Activated naive CD8-positive, alpha-beta T cell treated with anti-CD3 and anti-CD28 coated beads, Interleukin-2, amount 50 U/mL, for 24 hours (primary cell): ENCODE results near the gene METTL13.

Source experiments
- ATAC-seq: fragments of 150-1000 bp; cut with Tn5 transposase; one replicate; pipeline ENCODE4 v1.10.0; 2021
- DNase-seq: peaks from one replicate; pipeline ENCODE4 v3.0.0; 2021
- H3K27ac Mint-ChIP-seq: one replicate; pipeline ENCODE4 v1.8.0; 2021; ENCODE audit warnings: mild to moderate bottlenecking, mixed read lengths
- H3K27me3 Mint-ChIP-seq: one replicate; pipeline ENCODE4 v1.8.0; 2021; ENCODE audit warnings: mixed read lengths
- H3K36me3 Mint-ChIP-seq: one replicate; pipeline ENCODE4 v1.8.0; 2021; ENCODE audit warnings: low read depth, mixed read lengths
- H3K4me1 Mint-ChIP-seq: one replicate; pipeline ENCODE4 v1.8.0; 2021; ENCODE audit warnings: mixed read lengths
- H3K4me3 Mint-ChIP-seq: one replicate; pipeline ENCODE4 v1.8.0; 2021; ENCODE audit warnings: mild to moderate bottlenecking, moderate library complexity, mixed read lengths
- H3K9me3 Mint-ChIP-seq: one replicate; pipeline ENCODE4 v1.8.0; 2021; ENCODE audit warnings: mixed read lengths

Gene METTL13

DNA sequence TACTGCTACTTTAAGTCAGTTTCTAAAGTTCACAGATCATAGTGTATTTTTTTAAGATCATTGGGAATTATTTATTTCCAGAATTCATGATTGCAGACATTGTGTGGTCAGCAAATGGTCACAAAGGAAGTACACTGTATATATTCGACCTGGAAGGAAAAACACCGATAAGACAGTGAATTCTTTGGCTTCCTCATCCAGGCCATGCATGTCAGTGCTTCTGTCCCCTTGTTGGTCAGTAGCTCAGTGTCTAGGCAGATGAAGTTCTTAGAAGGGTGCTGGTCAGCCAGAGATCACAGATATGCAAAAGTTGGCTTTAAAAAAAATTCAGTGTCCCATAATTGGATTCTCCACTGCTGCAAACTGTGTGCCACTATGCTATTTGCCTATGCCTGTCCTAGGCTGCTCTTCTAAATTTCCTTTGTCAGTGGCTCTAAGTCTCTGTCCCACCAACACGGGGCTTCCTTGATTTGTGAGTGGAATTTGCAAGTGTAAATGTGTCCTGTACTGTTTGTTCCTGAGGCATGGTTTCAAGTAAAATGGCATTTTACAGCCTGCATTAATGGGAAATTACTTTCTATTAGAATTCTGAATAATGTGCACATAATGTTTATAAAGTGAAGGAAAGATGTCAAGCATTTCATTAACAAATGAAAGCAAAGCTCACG, 27.6 kb upstream of the METTL13 start:
- Mint-ChIP-seq H3K27me3 (peaks cover 4% of the 10 kb centered on the region), H3K4me3 (no peak overlapping the region), H3K4me1 (no peaks in the 10 kb centered on the region), H3K27ac (no peak overlapping the region), H3K36me3 (no peaks in the 10 kb centered on the region), H3K9me3 (no peaks in the 10 kb centered on the region)
- DNase-seq: no peak
- ATAC-seq: no peak

DNA sequence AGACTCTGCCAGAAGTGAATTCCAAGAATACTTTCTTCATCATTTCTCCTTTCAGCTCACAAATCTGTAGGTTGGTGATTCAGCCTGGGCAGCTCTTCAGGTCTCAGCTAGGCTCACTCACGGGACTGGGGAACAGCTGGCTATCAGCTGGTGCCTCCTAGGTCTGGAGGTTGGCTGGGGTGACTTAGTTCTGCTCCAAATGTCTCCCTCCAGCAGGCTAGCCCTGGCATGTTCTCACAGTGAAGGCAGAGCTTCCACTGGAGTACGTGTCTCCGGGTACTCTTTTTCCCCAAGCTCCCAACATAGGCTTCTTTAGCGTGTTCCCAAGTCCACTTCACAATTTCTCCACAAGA, 27.1 kb upstream of the METTL13 start:
- ATAC-seq (no peak), DNase-seq (no peak)
- Mint-ChIP-seq H3K4me3 (no peak overlapping the region), H3K4me1 (no peaks in the 10 kb centered on the region), H3K36me3 (no peaks in the 10 kb centered on the region), H3K27ac (no peak overlapping the region), H3K9me3 (no peaks in the 10 kb centered on the region), H3K27me3 (peaks cover 4% of the 10 kb centered on the region)

- ATAC-seq (no peak), DNase-seq (no peak)
- H3K9me3 Mint-ChIP-seq: no peaks in the 10 kb centered on the region
- H3K4me3 Mint-ChIP-seq: no peak overlapping the region
- peaks cover 4% of the 10 kb centered on the region for H3K27me3 Mint-ChIP-seq
- no peaks in the 10 kb centered on the region for H3K36me3 Mint-ChIP-seq
- no peak overlapping the region for H3K27ac Mint-ChIP-seq
- H3K4me1 Mint-ChIP-seq: no peaks in the 10 kb centered on the region
Measured at GRCh38 chr1:171754971-171755370, 26.5 kb upstream of the METTL13 start.

- Mint-ChIP-seq H3K4me3 (no peak overlapping the region), H3K27ac (no peak overlapping the region), H3K4me1 (no peaks in the 10 kb centered on the region), H3K27me3 (peaks cover 4% of the 10 kb centered on the region), H3K9me3 (no peaks in the 10 kb centered on the region), H3K36me3 (no peaks in the 10 kb centered on the region)
- DNase-seq (no peak), ATAC-seq (no peak)
Measured at GRCh38 chr1:171756856-171757255, 24.6 kb upstream of the METTL13 start.

GRCh38 chr1:171758011-171758410, 23.4 kb upstream of the METTL13 start:
- no peaks in the 10 kb centered on the region for H3K36me3 Mint-ChIP-seq
- no peaks in the 10 kb centered on the region for H3K9me3 Mint-ChIP-seq
- no peaks in the 10 kb centered on the region for H3K4me1 Mint-ChIP-seq
- peaks cover 5% of the 10 kb centered on the region for H3K27me3 Mint-ChIP-seq
- no peak for ATAC-seq
- DNase-seq: no peak
- H3K27ac Mint-ChIP-seq: no peak overlapping the region
- H3K4me3 Mint-ChIP-seq: no peak overlapping the region

DNA sequence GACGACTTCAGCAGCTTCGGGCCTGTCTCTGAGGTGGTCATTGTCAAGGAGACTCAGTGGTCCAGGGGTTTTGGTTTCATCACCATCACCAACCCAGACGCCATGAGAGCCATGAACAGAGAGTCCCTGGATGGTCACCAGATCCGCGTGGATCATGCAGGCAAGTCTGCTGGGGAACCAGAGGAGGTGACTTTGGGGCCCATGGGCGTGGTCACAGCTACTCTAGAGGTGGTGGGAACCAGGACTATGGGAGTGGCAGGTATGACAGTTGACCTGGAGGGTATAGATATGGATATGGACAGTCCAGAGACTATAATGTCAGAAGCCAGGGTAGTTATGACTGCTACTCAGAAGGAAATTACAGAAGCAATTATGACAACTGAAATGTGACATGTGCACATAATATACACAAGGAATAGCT, 19.3 kb upstream of the METTL13 start:
- Mint-ChIP-seq H3K27ac (no peak overlapping the region), H3K36me3 (no peaks in the 10 kb centered on the region), H3K4me1 (no peaks in the 10 kb centered on the region), H3K4me3 (no peak overlapping the region), H3K9me3 (no peaks in the 10 kb centered on the region), H3K27me3 (peaks cover 7% of the 10 kb centered on the region)
- ATAC-seq (no peak), DNase-seq (no peak)

- ATAC-seq: no peak
- Mint-ChIP-seq H3K27ac (no peak overlapping the region), H3K27me3 (peaks cover 6% of the 10 kb centered on the region), H3K9me3 (no peaks in the 10 kb centered on the region), H3K4me3 (no peak overlapping the region), H3K4me1 (no peaks in the 10 kb centered on the region), H3K36me3 (no peaks in the 10 kb centered on the region)
- DNase-seq: no peak
Measured at GRCh38 chr1:171763764-171764163, 17.7 kb upstream of the METTL13 start.

- DNase-seq (no peak), ATAC-seq (no peak)
- Mint-ChIP-seq H3K27ac (no peak overlapping the region), H3K4me1 (no peaks in the 10 kb centered on the region), H3K4me3 (no peak overlapping the region), H3K9me3 (no peaks in the 10 kb centered on the region), H3K27me3 (peaks cover 5% of the 10 kb centered on the region), H3K36me3 (no peaks in the 10 kb centered on the region)
Measured at GRCh38 chr1:171769171-171769570, 12.3 kb upstream of the METTL13 start.

DNA sequence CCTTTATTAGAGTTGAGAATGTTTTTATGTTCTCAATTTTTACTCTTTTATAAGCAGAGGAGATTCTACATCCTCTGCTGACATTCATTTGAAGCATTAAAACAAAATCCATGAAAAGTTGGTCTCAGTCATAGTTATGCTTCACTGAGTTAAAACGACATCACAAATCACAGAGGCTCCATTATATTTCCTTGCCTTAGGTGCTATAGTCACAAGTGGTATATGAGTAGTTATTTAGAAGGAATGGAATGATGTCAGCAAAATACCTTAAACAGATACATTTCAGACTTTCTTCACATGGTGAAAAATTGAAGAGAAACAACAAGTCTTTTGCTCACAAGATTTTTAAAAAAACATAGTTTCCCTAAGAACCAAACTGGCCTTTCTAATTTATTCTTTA, 11.7 kb upstream of the METTL13 start:
- H3K27ac Mint-ChIP-seq: no peak overlapping the region
- DNase-seq (no peak), ATAC-seq (no peak)
- no peaks in the 10 kb centered on the region for H3K4me1 Mint-ChIP-seq
- H3K36me3 Mint-ChIP-seq: no peaks in the 10 kb centered on the region
- H3K27me3 Mint-ChIP-seq: peaks cover 8% of the 10 kb centered on the region
- no peaks in the 10 kb centered on the region for H3K9me3 Mint-ChIP-seq
- no peak overlapping the region for H3K4me3 Mint-ChIP-seq

DNA sequence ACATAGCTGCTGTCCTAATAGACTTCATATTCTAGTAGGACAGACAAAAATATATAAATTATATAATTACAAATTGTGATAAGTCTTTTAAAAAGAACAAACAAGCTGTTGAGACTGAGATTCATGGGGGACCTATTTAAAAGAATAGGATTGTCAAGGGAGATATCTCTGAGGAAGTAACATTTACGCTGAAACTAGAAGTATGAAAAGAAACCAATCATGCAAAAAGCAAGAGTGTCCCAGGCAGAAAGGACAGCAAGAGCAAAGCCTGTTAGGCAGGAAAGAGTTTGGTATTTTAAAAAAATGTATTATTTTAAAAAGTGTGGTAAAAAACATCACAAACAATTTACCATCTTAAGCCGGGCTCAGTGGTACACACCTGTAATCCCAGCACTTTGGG, 9.1 kb upstream of the METTL13 start:
- no peaks in the 10 kb centered on the region for H3K36me3 Mint-ChIP-seq
- peaks cover 8% of the 10 kb centered on the region for H3K27me3 Mint-ChIP-seq
- no peak overlapping the region for H3K27ac Mint-ChIP-seq
- H3K9me3 Mint-ChIP-seq: no peaks in the 10 kb centered on the region
- no peak overlapping the region for H3K4me3 Mint-ChIP-seq
- peaks cover under 1% of the 10 kb centered on the region for H3K4me1 Mint-ChIP-seq
- no peak for ATAC-seq
- DNase-seq: no peak

GRCh38 chr1:171780583-171781175, 781 bp upstream of the METTL13 start:
- H3K36me3 Mint-ChIP-seq: peaks cover 21% of the 10 kb centered on the region
- peak overlapping the region; percentile 97 for H3K4me3 Mint-ChIP-seq
- H3K4me1 Mint-ChIP-seq: peaks cover 52% of the 10 kb centered on the region
- no peaks in the 10 kb centered on the region for H3K27me3 Mint-ChIP-seq
- ATAC-seq (no peak), DNase-seq (no peak)
- peak overlapping the region; percentile 97 for H3K27ac Mint-ChIP-seq
- no peaks in the 10 kb centered on the region for H3K9me3 Mint-ChIP-seq

- Mint-ChIP-seq H3K4me1 (peaks cover 69% of the 10 kb centered on the region), H3K36me3 (peaks cover 47% of the 10 kb centered on the region), H3K27ac (no peak overlapping the region), H3K9me3 (no peaks in the 10 kb centered on the region), H3K27me3 (no peaks in the 10 kb centered on the region), H3K4me3 (peak overlapping the region; percentile 97)
- no peak for ATAC-seq
- no peak for DNase-seq
Measured at GRCh38 chr1:171783816-171784530, 2.5 kb downstream of the METTL13 start.

DNA sequence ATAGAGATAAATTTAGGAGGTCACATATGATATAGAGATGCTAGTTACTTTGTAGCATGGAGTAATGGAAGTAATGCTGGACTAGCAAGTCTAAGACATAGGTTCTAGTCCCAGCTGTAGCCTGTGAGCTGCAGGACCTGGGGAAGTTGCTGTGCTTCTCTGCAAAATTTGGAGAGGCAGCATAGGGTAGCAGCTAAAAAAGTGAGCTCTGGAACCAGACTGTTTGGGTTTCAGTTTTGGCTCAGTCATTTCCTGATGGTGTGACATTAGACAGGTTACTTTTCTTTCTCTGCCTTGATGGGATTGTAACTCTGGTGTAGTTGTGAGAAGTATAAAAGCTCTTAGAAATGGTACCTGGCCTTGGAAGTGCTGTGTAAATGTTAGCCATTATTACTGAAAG, 3.3 kb downstream of the METTL13 start:
- no peak for ATAC-seq
- Mint-ChIP-seq H3K9me3 (no peaks in the 10 kb centered on the region), H3K27ac (peak overlapping the region; percentile 21), H3K27me3 (no peaks in the 10 kb centered on the region), H3K4me1 (peaks cover 68% of the 10 kb centered on the region), H3K36me3 (peaks cover 54% of the 10 kb centered on the region), H3K4me3 (peak overlapping the region; percentile 51)
- DNase-seq: no peak

GRCh38 chr1:171785766-171786165, 4.3 kb downstream of the METTL13 start:
- Mint-ChIP-seq H3K9me3 (no peaks in the 10 kb centered on the region), H3K4me1 (peaks cover 61% of the 10 kb centered on the region), H3K27me3 (no peaks in the 10 kb centered on the region), H3K36me3 (peaks cover 64% of the 10 kb centered on the region), H3K27ac (no peak overlapping the region), H3K4me3 (no peak overlapping the region)
- no peak for DNase-seq
- no peak for ATAC-seq

GRCh38 chr1:171786534-171786933, 5.1 kb downstream of the METTL13 start:
- peaks cover 54% of the 10 kb centered on the region for H3K4me1 Mint-ChIP-seq
- H3K4me3 Mint-ChIP-seq: no peak overlapping the region
- H3K27ac Mint-ChIP-seq: no peak overlapping the region
- no peaks in the 10 kb centered on the region for H3K27me3 Mint-ChIP-seq
- DNase-seq (no peak), ATAC-seq (no peak)
- peaks cover 66% of the 10 kb centered on the region for H3K36me3 Mint-ChIP-seq
- no peaks in the 10 kb centered on the region for H3K9me3 Mint-ChIP-seq
